HepG2 (cell line): Measurements from ENCODE around the gene DIMT1. TPM values are rescaled to one million over a fixed set of nuclear protein-coding genes. Genes with fewer than 3 reads are reported as not detected.
A peak's percentile ranks its signal among the peaks of the same experiment; 100 is the strongest.

Source experiments
- DMTF1 ChIP-seq: sonication (generic); formaldehyde crosslinking; IDR thresholded peaks from 2 replicates; pipeline ENCODE4 v1.4.0; 2020; ENCODE audit warnings: mild to moderate bottlenecking, missing genetic modification reagents
- ELF4 ChIP-seq: sonication (generic); formaldehyde crosslinking; IDR thresholded peaks from 2 replicates; pipeline ENCODE4 v1.5.0; 2020; ENCODE audit warnings: missing genetic modification reagents, mild to moderate bottlenecking, moderate library complexity, borderline replicate concordance
- HOXD1 ChIP-seq: sonication (generic); formaldehyde crosslinking; IDR thresholded peaks from 2 replicates; pipeline ENCODE4 v1.5.0; 2020; ENCODE audit warnings: missing genetic modification reagents
- KDM4B ChIP-seq: sonication (generic); formaldehyde crosslinking; IDR thresholded peaks from 2 replicates; pipeline ENCODE4 v1.4.0; 2020; ENCODE audit warnings: missing genetic modification reagents
- MTF1 ChIP-seq: sonication (generic); formaldehyde crosslinking; IDR thresholded peaks from 2 replicates; pipeline ENCODE4 v1.5.0; 2020; ENCODE audit warnings: missing genetic modification reagents
- NKX3-1 ChIP-seq: sonication (generic); formaldehyde crosslinking; IDR thresholded peaks from 2 replicates; pipeline ENCODE4 v1.5.0; 2020; ENCODE audit warnings: missing genetic modification reagents
- NR2F6 ChIP-seq, 2 experiments: IDR thresholded peaks; 2 replicates each; pipeline ENCODE4 v1.6.1; 2016; ENCODE audit warnings: antibody characterized with exemption in 1 of 2, mild to moderate bottlenecking in 1 of 2
- PHF20 ChIP-seq: sonication (generic); formaldehyde crosslinking; IDR thresholded peaks from 2 replicates; pipeline ENCODE4 v1.5.0; 2020; ENCODE audit warnings: mild to moderate bottlenecking, missing genetic modification reagents
- SALL2 ChIP-seq: sonication (generic); formaldehyde crosslinking; IDR thresholded peaks from 2 replicates; pipeline ENCODE4 v1.8.1; 2023; ENCODE audit warnings: mild to moderate bottlenecking, missing genetic modification reagents, inconsistent platforms
- SRSF4 ChIP-seq: fragments of 200-400 bp; formaldehyde crosslinking; IDR thresholded peaks from one replicate; pipeline ENCODE4 v1.6.1; 2018; ENCODE audit warnings: mild to moderate bottlenecking, low read depth, low read length, moderate library complexity; ENCODE audit not compliant: poor library complexity, severe bottlenecking
- SUZ12 ChIP-seq: fragments of 150-350 bp; IDR thresholded peaks from 2 replicates; pipeline ENCODE4 v1.6.1; 2014; ENCODE audit warnings: low read depth, low read length
- THRA ChIP-seq: sonication (generic); formaldehyde crosslinking; IDR thresholded peaks from 2 replicates; pipeline ENCODE4 v1.4.0; 2020; ENCODE audit warnings: missing genetic modification reagents, borderline replicate concordance
- ZC3H13 ChIP-seq: sonication (generic); formaldehyde crosslinking; IDR thresholded peaks from 2 replicates; pipeline ENCODE4 v1.8.1; 2023; ENCODE audit warnings: mild to moderate bottlenecking, missing genetic modification reagents, moderate library complexity
- ZNF280D ChIP-seq: sonication (generic); formaldehyde crosslinking; IDR thresholded peaks from 2 replicates; pipeline ENCODE4 v1.5.1; 2020; ENCODE audit warnings: mild to moderate bottlenecking, missing genetic modification reagents
- ZNF546 ChIP-seq: sonication (generic); formaldehyde crosslinking; conservative IDR thresholded peaks from 2 replicates; pipeline ENCODE4 v1.8.1; 2023; ENCODE audit warnings: mild to moderate bottlenecking, missing genetic modification reagents
- polyA plus RNA-seq, 8 experiments: library from polyadenylated mRNA; depleted of rRNA in 3 of 8; stranded (reverse) in 7 of 8; unstranded in 1 of 8; fragments of >200 nt; fragmentation: Illumina TruSeq in 4 of 8; extraction: Trizol in 4 of 8; gene quantifications; 2 replicates each; pipeline versions ENCODE4 v1.2.1 to v1.2.3, GENCODE V29; 2011 to 2016; ENCODE audit warnings: low read depth in 4 of 8, missing spikeins in 1 of 8, mixed read lengths in 1 of 8; ENCODE audit not compliant: insufficient read depth in 1 of 8
- total RNA-seq, 5 experiments: library from RNA; depleted of rRNA; stranded (reverse); fragments of >200 nt; fragmentation: Illumina TruSeq; extraction: Trizol; gene quantifications; 2 replicates each; pipeline ENCODE4 v1.2.3, GENCODE V29; 2016; ENCODE audit warnings: low read depth in 1 of 5

The DIMT1 gene
- total and polyA plus RNA-seq, 2 of the 13 experiments (the other 11 are each of a cell fraction or from before 2014, with no cell fraction given) = 16.1 to 35.2 TPM

GRCh38 chr5:62412549-62413329, 9.0 kb upstream of the DIMT1 start, which contains the start of gene IPO11 (continued):
- TF ChIP-seq DMTF1 (CRISPR knock-in tag) (no peak), SRSF4 (no peak), KDM4B (CRISPR knock-in tag) (no peak; the same call in 1 of the 2 replicates), HOXD1 (CRISPR knock-in tag) (no peak), ELF4 (no peak), ZNF280D (CRISPR knock-in tag) (peak; percentile 33; the same call in 1 of the 2 replicates), THRA (CRISPR knock-in tag) (0 out of 2 replicates have a peak, but pooled peaks have one; percentile 17), ZNF546 (CRISPR knock-in tag) (no peak), NR2F6 (IDR thresholded peaks at IDR 0.05) (no peak), NR2F6 (CRISPR knock-in tag; IDR thresholded peaks at IDR 0.05) (no peak), MTF1 (no peak), PHF20 (peak; percentile 99), ZC3H13 (CRISPR knock-in tag) (peak; percentile 27; the same call in 1 of the 2 replicates), SUZ12 (no peak), SALL2 (peak; percentile 77; the same call in 1 of the 2 replicates), NKX3-1 (CRISPR knock-in tag) (0 out of 2 replicates have a peak, but pooled peaks have one; percentile 17)
